HCT116 (cell line): ENCODE data around the gene SLX9.

Experiments
- ATF3 ChIP-seq: IDR thresholded peaks from 2 replicates; pipeline ENCODE4 v1.6.1; 2012
- CBX3 ChIP-seq: IDR thresholded peaks from 2 replicates; pipeline ENCODE4 v1.6.1; 2012; ENCODE audit warnings: low read depth
- CTCF ChIP-seq, 3 experiments: fragments of 200-600 bp in 1 of 3; sonication (generic) in 1 of 3; IDR thresholded peaks in 2 of 3; conservative IDR thresholded peaks in 1 of 3; 2 replicates each; pipeline ENCODE4 v1.5.1; 2012 to 2017; ENCODE audit warnings: low read depth in 2 of 3, low read length in 2 of 3, antibody characterized with exemption in 1 of 3, borderline replicate concordance in 1 of 3, control low read depth in 1 of 3, mild to moderate bottlenecking in 1 of 3, mixed read lengths in 1 of 3, mixed run types in 1 of 3, moderate library complexity in 1 of 3; ENCODE audit not compliant: insufficient read depth in 1 of 3
- EZH2 ChIP-seq: fragments of 200-600 bp; sonication (generic); IDR thresholded peaks from 2 replicates; pipeline ENCODE4 v1.6.1; 2017; ENCODE audit warnings: antibody characterized with exemption, mixed run types
- EZH2phosphoT487 ChIP-seq: fragments of 200-600 bp; IDR thresholded peaks from 2 replicates; pipeline ENCODE4 v1.6.1; 2018; ENCODE audit warnings: antibody characterized with exemption, borderline replicate concordance
- POLR2A ChIP-seq: IDR thresholded peaks from 2 replicates; pipeline ENCODE4 v1.7.0; 2011; ENCODE audit warnings: borderline replicate concordance; ENCODE audit not compliant: insufficient read depth, insufficient read length; ENCODE audit errors: extremely low read depth
- POLR2AphosphoS5 ChIP-seq: IDR thresholded peaks from 2 replicates; pipeline ENCODE4 v1.6.1; 2011; ENCODE audit warnings: mild to moderate bottlenecking, low read depth, low read length, moderate library complexity
- RAD21 ChIP-seq: IDR thresholded peaks from 2 replicates; pipeline ENCODE4 v1.6.1; 2012; ENCODE audit warnings: low read depth, mild to moderate bottlenecking
- REST ChIP-seq: IDR thresholded peaks from 2 replicates; pipeline ENCODE4 v1.6.1; 2012; ENCODE audit warnings: low read depth
- SP1 ChIP-seq: IDR thresholded peaks from 2 replicates; pipeline ENCODE4 v1.6.1; 2012; ENCODE audit warnings: low read depth
- ZBTB33 ChIP-seq: IDR thresholded peaks from 2 replicates; pipeline ENCODE4 v1.6.1; 2011; ENCODE audit warnings: mild to moderate bottlenecking, low read length, moderate library complexity; ENCODE audit not compliant: insufficient replicate concordance; ENCODE audit errors: extremely low read depth
- ZFX ChIP-seq: fragments of 450-650 bp; IDR thresholded peaks from 2 replicates; pipeline ENCODE4 v1.6.1; 2017

DNA sequence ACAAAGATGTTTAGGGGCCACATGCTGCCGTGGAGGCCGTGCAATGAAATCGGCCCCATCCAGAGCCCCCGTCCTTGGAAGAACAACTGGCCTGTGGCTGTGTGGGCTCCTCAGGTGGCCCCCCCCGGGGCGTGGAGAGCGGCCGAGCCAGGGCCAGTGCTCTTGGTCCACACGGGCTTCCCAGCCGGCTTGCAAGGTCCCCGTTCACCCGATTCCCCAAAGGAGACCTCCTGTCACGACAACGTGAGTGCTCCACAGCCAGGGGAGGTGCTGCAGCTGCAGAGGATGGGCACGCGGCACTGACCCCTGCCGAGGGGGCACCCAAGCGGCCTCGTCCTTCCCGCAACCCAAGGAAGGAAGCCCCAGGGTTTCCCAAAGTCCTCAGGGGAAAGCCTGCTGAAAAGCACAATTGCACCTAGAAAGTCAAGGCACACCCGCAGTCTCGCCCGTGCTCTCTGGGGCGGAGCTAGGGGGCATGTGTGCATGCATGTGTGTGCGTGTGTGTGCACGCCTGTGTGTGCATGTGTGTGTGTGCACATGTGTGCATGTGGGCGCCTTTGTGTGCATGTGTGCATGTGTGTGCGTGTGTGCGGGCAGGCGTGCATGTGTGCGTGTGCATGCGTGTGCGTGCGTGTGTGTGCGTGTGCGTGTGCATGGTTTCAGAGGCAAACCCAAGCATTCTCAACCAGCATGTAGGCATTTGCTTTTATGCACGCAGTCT, 48.2 kb downstream of the SLX9 start:
- TF ChIP-seq ZBTB33, result no peak
- no peak for TF ChIP-seq CTCF (IDR thresholded peaks at IDR 0.05 in 2 of 3, conservative IDR thresholded peaks at IDR 0.05 in 1 of 3; ENCODE audit: borderline replicate concordance in 1 of 3, insufficient read depth in 1 of 3, low read depth in 2 of 3, low read length in 2 of 3)
- no peak for TF ChIP-seq REST
- TF ChIP-seq EZH2, result no peak
- no peak for TF ChIP-seq RAD21
- TF ChIP-seq POLR2A, result no peak
- TF ChIP-seq EZH2phosphoT487, result no peak
- TF ChIP-seq ATF3, result no peak
- no peak for TF ChIP-seq SP1
- TF ChIP-seq ZFX, result no peak
- TF ChIP-seq CBX3, result no peak
- no peak for TF ChIP-seq POLR2AphosphoS5
